Stimulated activated CD8-positive, alpha-beta memory T cell treated with anti-CD3 and anti-CD28 coated beads, Interleukin-7, amount 100 ng/mL, for 4 hours (primary cell): Measurements from ENCODE around the gene PORCN.

Experiments
- DNase-seq, 2 donors: peaks; one replicate each; pipeline ENCODE4 v3.0.0-alpha.2; 2020; ENCODE audit warnings: low read depth in 2 of 2

The PORCN gene

DNA sequence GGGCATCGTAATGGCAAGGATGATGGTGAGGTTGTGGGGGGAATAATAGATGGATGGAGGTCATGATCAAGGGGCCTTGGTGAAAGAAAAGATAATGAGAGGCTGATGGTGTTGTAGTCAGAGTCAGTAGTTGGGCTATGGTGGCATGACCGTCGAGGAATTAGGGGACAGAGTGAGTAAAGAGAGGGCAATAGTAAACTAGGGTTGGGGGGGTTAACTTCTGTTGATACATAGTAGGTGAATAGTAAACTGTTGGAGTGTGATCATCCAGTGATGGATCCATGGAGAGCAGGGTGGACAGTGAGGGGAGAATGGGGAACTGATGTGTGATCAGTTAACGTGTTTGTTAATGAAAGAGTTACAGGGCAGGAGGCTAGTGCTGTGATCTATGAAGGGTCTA lies 31.9 kb upstream of the PORCN start:
- no peak for DNase-seq

DNA sequence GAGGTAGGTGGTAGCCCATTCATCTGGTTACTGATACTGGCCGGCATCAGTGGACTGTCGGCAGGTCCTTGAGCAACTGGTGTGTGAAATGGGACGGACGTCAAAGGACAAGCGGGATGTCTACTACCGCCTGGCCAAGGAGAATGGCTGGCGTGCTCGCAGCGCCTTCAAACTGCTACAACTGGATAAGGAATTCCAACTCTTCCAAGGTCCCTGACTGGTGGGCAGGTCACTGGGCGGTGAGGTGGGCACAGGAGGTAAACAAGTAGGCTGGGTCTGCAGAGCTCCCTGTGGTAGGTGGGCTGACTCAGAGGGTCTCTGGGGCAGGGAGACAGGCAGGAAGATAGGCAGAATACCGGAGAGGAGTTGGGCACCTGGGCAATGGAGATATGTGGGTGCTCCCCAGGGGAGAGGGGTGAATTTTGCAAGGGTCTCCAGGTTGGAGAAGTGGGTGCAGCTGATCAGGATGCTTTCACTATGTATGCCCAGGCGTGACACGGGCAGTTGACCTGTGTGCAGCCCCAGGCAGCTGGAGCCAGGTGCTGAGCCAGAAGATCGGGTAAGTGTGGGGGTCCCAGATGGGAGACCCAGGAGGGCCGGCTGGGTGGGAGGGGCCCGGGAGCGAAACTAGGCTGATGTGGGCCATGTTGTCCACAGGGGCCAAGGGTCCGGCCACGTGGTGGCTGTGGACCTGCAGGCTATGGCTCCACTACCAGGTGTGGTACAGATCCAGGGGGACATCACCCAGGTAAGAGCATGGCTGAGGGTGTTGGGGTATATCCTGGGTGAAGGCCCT lies 30.6 kb upstream of the PORCN start:
- DNase-seq = no peak

DNA sequence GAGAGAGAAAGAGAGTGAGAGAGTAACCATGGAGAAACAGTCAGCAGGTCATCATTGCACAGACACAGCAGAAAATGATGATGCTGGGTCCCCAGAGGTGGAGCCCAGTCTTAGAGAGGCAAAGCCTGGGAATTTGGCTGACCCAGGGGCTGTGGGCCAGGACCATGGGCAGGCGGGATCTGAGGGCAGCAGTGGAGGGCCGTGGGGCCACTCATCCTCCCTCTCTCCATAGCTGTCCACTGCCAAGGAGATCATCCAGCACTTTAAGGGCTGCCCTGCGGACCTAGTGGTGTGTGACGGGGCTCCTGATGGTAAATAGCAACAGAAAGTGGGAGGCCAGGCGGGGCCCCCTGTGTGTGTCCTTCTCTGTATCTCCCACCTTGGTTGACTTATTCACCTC lies 30.0 kb upstream of the PORCN start:
- no peak for DNase-seq

DNA sequence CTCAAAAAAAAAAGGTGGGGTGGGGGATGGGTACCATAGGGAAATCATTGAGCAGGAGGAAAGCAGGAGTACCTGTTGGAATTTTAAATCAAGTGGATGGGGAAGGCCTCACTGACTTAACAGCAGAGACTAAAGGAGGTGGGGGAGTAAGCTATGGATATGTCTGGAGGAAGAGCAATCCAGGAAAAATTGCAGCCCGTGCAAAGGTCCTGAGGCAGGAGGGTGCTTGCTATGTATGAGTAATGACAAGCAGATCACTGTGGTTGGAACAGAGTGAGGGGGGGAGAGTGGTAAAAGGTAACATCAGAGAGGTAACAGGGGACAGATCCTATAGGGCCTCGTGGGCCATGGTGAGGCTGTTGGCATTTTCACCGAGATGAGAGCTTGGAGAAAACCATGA lies 28.6 kb upstream of the PORCN start:
- DNase-seq = no peak

DNA sequence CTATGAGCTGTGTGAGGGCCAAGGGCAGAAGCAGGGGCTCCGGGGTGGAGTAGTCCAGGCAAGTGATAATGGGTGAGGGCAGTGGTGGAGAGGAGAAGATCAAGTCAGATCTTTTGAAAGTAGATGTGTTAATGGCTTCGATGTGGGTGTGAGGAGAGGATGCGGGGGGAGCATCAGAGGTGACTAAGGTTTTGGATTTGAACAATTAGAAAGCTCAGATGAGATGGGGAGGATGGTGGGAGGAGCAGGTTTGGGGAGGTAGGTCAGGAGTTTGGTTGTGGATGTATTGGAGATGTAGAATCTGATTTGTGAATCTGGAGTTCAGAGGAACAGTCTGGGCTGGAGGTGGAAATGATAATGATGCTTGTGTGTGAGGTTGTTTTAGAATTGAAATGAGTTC lies 28.2 kb upstream of the PORCN start:
- no peak for DNase-seq

DNA sequence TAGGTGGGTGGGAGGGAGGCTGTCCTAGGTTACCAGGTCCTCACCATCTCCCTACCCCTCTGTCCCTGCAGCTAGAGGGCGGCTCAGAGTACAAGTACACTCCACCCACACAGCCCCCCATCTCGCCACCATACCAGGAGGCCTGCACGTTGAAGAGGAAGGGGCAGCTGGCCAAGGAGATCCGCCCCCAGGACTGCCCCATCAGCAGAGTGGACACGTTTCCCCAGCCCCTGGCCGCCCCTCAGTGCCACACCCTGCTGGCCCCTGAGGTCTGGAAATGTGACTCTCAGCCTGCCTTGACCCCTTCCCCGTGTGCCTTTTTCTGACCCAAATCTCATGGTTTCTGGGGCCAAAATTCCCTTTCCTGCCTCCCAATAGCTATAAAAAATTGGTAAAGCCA lies 26.3 kb upstream of the PORCN start:
- no peak for DNase-seq

DNA sequence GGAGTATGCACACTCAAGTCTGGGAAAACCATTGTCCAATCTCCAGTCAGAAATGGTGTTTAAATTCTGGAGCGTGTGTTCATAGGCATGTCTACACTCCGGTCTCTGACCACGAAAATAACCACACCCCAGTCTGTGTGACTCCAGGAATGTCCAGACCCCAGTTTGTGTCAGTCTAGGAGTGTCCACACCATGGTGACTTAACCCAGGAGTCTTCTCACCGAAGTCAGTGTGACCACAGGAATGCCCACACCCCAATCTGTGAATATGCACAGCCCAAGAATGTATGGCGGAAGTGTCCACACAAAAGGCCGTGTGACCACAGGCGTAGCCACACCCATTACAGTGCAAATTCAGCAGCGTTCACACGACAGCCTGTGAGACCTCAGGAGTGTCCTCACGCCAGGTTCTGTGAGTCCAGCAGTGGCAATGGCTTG lies 21.4 kb upstream of the PORCN start:
- no peak for DNase-seq

DNA sequence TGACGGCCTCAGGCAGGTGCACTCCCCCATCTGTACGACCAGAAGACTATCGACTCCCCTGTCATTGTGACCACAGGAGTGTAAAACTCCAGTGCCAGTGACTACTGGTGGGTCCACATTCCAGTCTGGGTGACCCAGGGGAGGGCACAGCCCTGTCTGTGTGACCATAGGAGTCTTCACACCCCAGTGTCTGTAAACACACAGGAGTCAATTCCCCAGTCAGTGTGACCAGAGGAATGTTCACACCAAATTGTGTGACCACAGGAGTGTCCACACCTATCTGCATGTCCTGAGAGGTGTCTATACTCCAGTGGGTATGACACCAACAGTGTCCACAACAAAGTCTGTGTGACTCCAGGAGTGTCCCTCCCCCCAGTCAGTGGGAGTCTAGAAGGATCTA lies 20.8 kb upstream of the PORCN start:
- no peak for DNase-seq

DNA sequence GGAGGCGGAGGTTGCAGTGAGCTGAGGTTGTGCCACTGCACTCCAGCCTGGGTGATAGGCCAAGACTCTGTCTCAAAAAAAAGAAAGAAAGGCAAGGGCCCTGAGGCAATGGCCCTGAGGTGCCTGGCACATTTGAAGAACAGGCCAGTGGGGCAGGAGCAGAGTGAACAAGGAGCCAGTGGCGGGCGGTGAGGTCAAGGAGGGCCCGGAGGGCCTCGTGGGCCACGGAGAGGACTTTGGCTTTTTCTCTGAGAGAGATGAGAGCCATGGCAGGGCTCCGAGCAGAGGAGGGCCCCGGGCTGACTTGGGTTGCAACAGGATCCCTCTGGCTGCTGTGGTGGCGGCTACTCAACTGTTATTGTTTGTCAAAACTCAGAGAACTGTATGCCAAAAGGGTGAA lies 19.5 kb upstream of the PORCN start:
- no peak for DNase-seq

DNA sequence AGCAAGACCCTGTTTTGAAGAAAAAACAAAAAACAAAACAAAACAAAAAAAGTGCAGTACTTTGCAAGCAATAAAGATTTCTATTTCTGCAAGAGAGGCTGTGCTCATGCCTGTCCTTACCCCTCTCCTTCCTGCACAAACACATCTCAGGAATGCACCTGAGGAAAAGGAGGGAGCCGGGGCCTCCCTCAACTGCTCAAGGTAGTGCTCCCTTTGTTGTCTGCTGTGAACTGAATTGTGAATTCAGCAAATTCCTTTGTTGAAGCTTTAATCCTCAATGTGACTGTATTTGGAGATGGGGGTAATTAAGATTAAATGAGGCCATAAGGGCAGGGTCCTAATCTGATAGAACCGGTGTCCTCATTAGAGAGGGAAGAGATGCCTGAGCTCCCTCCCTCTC lies 18.9 kb upstream of the PORCN start:
- no peak for DNase-seq

DNA sequence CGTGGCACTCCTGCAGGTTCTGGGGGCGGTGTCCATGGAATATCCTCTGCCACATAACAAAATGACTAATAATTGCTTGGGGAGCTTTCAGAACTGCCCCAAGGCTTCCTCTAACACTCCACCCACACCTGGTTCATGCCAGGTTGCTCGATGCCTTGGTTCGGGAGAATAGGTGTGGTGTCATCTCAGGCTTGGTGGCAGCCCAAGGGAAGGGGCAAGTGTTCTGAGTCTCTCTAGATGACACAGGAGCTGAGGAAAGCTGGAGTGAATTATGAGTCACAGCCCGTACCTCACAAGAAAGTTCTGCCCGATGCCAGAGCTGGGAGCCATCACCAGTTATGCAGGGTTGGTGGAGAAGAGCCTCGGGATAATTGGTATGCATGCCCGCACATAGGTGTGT lies 18.1 kb upstream of the PORCN start:
- no peak for DNase-seq

DNA sequence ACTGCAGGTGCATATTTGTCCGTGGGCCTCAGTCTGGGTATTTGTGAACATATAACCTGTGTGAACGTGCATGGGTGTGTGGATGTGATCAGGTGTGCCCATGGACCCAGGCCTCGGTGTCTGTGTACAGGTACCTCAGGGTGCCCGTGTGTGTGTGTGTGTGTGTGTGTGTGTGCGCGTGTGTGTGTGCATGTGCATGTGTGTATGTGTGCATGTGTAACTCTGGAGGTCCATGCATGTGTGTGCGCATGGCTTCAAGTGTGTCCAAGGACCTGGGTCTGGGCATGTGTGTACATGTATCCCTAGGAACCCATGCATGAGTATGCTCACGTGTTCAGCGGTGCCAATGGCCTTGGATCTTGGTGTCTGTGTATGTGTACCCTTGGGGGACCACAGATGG lies 17.0 kb upstream of the PORCN start:
- no peak for DNase-seq

DNA sequence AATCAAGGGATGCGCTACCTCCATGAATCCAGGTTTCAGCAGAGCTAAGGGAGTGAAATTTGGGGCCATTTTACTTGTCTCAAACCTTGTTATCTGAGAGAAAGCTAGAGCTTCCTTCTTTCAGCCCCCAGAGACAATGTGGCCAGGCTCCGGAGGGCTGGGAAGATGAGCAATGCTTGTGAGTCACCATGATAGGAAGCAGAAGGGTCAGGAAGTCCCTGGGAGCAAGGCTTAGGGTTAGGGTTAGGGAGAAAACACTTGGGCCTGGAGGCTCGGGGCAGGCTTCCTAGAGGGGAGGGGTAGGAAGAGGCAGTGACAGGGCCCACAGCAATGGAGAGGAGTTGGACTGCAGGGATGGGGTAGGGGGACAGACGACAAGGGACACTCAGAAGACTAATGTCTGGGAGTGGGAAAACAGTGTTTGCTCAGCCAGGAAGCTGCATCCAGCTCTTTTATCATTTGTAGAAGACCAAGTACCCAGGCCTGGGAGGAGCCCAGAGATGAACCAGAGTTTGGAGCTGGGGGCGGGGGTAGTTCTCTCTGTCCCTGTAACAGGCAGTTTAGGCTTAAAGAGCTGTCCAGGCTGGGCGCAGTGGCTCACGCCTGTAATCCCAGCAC lies 16.4 kb upstream of the PORCN start:
- DNase-seq = no peak

DNA sequence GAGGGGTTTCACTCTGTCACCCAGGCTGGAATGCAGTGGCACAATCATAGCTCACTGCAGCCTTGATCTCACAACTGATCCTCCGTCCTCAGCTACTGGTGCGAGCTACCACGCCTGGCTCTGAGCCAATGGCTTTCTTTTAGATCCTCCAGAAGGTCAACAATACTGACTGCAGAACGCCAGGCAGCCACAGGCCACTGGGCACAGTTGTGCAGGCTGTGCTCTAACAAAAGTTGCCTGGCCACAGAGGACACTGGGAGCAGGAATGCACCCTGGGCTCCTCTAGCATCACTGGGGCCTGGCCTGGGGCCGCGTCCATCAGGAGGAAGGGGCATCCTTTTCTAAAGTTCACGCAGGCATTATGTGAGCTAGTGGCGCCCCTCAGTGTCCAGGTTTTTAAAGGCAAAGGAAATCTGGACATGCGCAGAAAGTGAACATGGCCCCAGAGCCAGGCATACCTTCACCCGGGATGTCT lies 14.9 kb upstream of the PORCN start:
- no peak for DNase-seq

DNA sequence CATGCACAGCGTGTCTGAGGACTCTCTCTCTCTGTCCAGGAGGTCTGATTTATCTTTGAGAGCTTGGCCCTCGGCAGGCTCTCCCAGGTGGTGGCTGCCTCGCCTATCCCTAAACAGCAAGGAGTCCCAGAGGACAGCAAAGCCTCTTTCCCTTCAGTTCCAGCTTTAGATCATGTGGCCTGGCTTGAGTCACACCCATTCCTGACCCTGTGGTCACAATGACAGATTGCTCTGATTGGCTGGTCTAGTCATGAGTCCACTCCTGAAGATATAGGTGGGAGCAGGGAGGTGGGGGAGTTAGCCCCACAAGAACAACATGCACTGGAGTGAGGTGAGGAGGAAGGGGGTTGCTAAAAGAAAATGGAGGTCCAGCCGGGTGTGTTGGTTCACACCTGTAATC lies 12.1 kb upstream of the PORCN start:
- no peak for DNase-seq

DNA sequence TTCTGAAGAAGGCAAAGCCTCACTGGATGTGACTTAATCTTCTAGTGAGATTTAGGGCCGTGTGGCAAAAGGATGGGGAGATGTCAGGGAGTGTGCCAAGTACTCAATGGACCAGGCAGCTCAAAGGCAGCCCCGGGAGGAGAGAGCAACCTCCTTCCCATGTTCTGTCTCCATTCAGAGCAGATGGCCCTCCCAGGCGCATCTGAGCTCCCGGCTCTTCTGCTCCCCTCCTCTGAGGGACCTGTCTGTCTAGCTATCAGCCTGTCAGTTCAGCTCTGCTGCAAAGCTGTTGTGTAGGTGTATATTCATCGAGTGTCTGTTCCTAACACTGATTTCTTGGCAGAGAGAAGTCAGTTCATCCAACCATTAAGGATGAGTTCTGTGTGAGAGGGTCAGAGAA lies 10.9 kb upstream of the PORCN start:
- DNase-seq = no peak

DNA sequence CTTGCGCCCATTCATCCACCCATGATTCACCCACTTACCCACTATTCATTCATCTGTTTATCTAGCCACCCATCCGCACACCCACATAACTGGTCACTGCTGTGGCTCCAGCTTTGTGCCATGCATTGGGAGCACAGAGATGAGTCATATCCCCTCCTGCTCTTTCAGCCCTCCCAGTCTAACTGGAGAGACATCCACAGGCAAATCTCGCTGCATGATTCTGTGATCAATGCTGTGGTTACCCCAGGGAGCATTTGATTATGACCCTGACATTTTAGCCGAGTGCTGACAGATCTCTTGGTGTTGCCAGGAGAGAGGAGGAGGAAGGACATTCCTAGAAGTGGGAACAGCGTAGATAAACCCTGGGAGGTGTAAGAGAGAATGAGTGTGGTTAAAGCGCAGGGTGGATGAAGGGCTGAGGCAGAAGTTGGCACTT lies 10.4 kb upstream of the PORCN start:
- no peak for DNase-seq

DNA sequence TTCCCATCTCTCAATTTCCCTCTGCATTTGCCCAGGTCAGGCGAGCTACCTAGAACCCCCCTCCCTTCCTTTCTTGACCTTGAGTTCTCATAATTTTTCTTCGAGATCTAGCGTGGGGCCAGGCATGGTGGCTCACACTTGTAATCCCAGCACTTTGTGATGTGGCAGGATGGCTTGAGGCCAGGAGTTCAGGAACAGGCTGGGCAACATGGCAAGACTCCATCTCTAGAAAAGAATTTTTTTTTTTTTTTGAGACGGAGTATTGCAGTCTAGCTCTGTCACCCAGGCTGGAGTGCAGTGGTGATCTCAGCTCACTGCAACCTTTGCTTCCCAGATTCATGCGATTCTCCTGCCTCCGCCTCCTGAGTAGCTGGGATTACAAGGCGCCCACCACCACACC lies 4.5 kb upstream of the PORCN start:
- no peak for DNase-seq

DNA sequence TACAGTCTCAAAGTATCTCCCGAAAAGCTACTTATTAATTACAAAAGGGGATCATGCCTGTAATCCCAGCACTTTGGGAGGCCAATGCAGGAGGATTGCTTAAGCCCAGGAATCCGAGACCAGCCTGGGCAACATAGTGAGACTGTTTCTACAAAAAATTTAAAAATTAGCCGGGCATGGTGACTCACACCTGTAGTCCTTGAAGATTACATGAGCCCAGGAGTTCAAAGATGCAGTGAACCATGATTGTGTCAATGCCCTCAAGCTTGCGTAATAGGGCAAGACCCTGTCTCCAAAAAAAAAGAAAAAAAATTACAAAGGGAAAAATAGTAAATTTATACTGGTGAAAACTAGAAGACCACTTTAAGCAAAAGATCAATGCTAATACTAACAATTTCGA lies 3.3 kb upstream of the PORCN start:
- no peak for DNase-seq

DNA sequence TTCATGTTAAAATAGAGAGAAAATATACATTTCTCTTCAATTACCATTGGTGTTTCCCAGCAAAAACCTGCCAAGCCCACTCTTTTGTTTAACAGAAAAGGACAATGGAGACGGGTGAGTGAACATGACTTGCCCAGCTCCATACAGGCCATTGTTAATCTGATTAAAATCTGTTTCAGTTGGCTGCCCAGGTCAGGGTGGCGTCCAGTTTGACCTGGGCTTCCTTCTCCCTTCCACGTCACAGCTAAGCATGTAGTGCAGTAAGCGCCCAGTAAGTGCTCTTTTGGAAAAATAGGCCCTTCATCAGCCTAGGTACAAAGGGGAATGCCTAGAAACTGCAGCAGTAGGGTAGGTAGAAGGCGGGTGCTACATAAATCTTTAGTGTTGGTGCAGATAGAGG lies 1.5 kb upstream of the PORCN start:
- DNase-seq = no peak

DNA sequence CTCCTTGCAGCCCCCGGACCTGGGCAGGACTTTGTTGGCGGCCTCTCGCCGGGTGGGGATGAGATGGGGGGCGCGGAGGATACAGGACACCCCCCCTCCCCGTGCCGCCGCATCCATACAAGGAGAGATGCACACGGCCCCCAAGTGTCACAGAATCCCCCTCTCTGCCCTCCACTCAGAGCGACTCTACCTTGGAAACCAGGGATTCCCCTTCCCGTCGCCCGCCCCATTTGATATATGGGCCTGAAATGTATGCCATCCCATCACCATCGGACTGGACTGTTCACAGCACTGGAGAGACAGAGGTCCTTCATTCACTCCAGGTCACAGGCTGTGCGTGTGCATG lies 426 bp downstream of the PORCN start:
- DNase-seq = no peak

DNA sequence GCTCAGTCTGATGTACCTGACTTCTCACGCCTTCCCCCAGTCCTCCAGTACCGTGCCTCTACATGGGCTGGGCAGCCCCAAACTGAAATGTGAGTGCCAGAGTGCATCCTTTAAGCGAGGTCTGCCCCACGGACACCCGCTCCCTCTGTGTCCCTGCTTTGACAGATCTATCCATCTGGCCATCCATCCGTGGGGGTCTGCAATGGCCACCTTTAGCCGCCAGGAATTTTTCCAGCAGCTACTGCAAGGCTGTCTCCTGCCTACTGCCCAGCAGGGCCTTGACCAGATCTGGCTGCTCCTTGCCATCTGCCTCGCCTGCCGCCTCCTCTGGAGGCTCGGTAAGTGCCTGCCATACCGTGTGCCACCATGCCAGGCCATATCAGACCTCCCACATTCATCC lies 827 bp downstream of the PORCN start:
- DNase-seq = no peak

DNA sequence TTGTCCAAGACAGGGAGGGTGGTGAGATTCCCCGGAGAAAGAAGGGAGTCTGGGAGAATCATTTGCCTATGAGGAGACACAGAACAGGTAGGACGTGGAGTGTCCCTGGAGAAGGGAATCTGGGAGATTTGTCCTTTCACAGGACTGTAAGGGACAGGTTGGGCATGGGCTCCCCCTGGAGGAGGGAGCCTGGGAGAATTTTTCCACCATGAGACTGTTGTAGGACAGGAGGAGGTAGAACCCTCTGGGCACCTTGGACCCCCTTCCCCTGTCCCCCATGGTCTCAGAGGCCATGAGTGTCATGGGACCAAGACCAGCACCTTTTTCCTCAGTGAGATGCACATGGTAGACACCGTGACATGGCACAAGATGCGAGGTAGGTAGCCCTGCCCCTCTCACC lies 2.8 kb downstream of the PORCN start:
- no peak for DNase-seq
